HepG2 (cell line): Measurements from ENCODE around the gene PRXL2B. TPM values are rescaled to one million over a fixed set of nuclear protein-coding genes. Genes with fewer than 3 reads are reported as not detected.

ENCODE experiments used
- CENPX ChIP-seq: sonication (generic); formaldehyde crosslinking; IDR thresholded peaks from 2 replicates; pipeline ENCODE4 v1.9.0; 2021; ENCODE audit warnings: mild to moderate bottlenecking, missing genetic modification reagents, moderate library complexity
- EP300 ChIP-seq, 3 experiments: sonication (generic) in 1 of 3; formaldehyde crosslinking in 1 of 3; IDR thresholded peaks; 2 replicates each; pipeline versions ENCODE4 v1.5.1 to v1.6.1; 2011 to 2020; ENCODE audit warnings: low read depth in 2 of 3, low read length in 2 of 3, borderline replicate concordance in 1 of 3, improper control_type of control experiment in 1 of 3, mild to moderate bottlenecking in 1 of 3, missing genetic modification reagents in 1 of 3, moderate library complexity in 1 of 3
- GABPB1 ChIP-seq: IDR thresholded peaks from 2 replicates; pipeline ENCODE4 v1.6.1; 2016; ENCODE audit warnings: mild to moderate bottlenecking, missing genetic modification reagents, moderate library complexity, missing compliant biosample characterization
- GATAD1 ChIP-seq: IDR thresholded peaks from 2 replicates; pipeline ENCODE4 v1.6.1; 2016; ENCODE audit warnings: missing genetic modification reagents, missing compliant biosample characterization
- TSC22D2 ChIP-seq: sonication (generic); formaldehyde crosslinking; IDR thresholded peaks from 2 replicates; pipeline ENCODE4 v1.5.1; 2020; ENCODE audit warnings: missing genetic modification reagents, mild to moderate bottlenecking, borderline replicate concordance
- ZEB1 ChIP-seq: IDR thresholded peaks from 2 replicates; pipeline ENCODE4 v1.6.1; 2012; ENCODE audit warnings: mild to moderate bottlenecking, low read depth, inconsistent platforms; ENCODE audit not compliant: insufficient replicate concordance
- ZNF44 ChIP-seq: sonication (generic); formaldehyde crosslinking; IDR thresholded peaks from 2 replicates; pipeline ENCODE4 v1.5.1; 2020; ENCODE audit warnings: mild to moderate bottlenecking, missing genetic modification reagents
- ZNF558 ChIP-seq: sonication (generic); formaldehyde crosslinking; IDR thresholded peaks from 2 replicates; pipeline ENCODE4 v1.9.0; 2022; ENCODE audit warnings: mild to moderate bottlenecking, missing genetic modification reagents, borderline replicate concordance
- polyA plus RNA-seq, 8 experiments: library from polyadenylated mRNA; depleted of rRNA in 3 of 8; stranded (reverse) in 7 of 8; unstranded in 1 of 8; fragments of >200 nt; fragmentation: Illumina TruSeq in 4 of 8; extraction: Trizol in 4 of 8; gene quantifications; 2 replicates each; pipeline versions ENCODE4 v1.2.1 to v1.2.3, GENCODE V29; 2011 to 2016; ENCODE audit warnings: low read depth in 4 of 8, missing spikeins in 1 of 8, mixed read lengths in 1 of 8; ENCODE audit not compliant: insufficient read depth in 1 of 8
- total RNA-seq, 5 experiments: library from RNA; depleted of rRNA; stranded (reverse); fragments of >200 nt; fragmentation: Illumina TruSeq; extraction: Trizol; gene quantifications; 2 replicates each; pipeline ENCODE4 v1.2.3, GENCODE V29; 2016; ENCODE audit warnings: low read depth in 1 of 5
- TF ChIP-seq, protein P1 (sequence below): sonication (generic); formaldehyde crosslinking; conservative IDR thresholded peaks from 2 replicates; pipeline ENCODE4 v1.8.0; 2022; ENCODE audit warnings: low read depth, missing genetic modification reagents
- TF ChIP-seq, protein P2 (sequence below): sonication (generic); formaldehyde crosslinking; IDR thresholded peaks from 2 replicates; pipeline ENCODE4 v1.4.0; 2020; ENCODE audit warnings: missing genetic modification reagents
- TF ChIP-seq, protein P3 (sequence below): sonication (generic); formaldehyde crosslinking; IDR thresholded peaks from 2 replicates; pipeline ENCODE4 v1.5.0; 2020; ENCODE audit warnings: mild to moderate bottlenecking, missing genetic modification reagents, borderline replicate concordance
- TF ChIP-seq, protein P4 (sequence below): sonication (generic); formaldehyde crosslinking; IDR thresholded peaks from 2 replicates; pipeline ENCODE4 v1.4.0; 2020; ENCODE audit warnings: missing genetic modification reagents
- TF ChIP-seq, protein P5 (sequence below): sonication (generic); formaldehyde crosslinking; IDR thresholded peaks from 2 replicates; pipeline ENCODE4 v1.5.0; 2020; ENCODE audit warnings: missing genetic modification reagents, mild to moderate bottlenecking, borderline replicate concordance
- TF ChIP-seq, protein P6 (sequence below): sonication (generic); formaldehyde crosslinking; IDR thresholded peaks from 2 replicates; pipeline ENCODE4 v1.4.0; 2020; ENCODE audit warnings: missing genetic modification reagents

The PRXL2B gene
- total and polyA plus RNA-seq, 2 of the 13 experiments (the other 11 are each of a cell fraction or from before 2014, with no cell fraction given), result 16.8 to 22.1 TPM

DNA sequence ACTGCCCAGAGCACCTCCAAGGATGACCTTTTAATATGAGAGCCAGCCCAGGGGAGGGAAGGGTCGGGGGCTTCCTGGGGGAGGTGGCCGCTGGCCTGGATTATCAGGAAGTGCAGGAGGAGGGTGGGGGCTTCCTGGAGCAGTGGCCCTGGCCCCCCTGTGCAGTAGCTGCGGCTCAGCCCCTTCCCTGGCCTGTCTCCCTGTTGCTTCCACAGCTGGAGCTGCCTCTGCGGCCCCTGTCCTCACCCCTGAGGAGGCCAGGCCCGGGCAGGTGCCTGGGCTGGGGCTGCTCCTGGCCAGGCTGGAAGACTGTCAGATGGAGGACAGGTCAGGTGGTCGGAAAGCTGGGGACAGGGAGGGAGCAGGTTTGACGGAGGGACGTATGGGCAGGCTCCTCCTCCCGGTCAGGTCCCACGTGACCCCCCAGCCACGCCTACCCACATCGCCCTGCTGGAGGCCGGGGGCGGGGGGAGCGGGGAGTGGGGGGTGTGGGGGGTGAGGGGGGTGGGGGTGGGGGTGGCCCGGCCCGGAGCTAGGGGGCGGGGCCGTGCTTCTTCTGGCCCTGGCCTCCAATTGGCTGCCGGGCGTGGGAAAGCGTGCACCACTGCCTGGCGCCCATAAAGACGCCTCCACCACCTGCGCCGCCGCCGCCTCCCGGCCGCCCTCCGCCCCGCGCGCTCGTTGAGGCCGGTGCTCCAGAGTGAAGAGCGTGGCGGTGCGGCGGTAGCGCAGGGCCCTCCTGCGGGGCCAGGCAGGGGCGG lies 40.6 kb upstream of the PRXL2B start (continued):
- TF ChIP-seq, protein P1, sequence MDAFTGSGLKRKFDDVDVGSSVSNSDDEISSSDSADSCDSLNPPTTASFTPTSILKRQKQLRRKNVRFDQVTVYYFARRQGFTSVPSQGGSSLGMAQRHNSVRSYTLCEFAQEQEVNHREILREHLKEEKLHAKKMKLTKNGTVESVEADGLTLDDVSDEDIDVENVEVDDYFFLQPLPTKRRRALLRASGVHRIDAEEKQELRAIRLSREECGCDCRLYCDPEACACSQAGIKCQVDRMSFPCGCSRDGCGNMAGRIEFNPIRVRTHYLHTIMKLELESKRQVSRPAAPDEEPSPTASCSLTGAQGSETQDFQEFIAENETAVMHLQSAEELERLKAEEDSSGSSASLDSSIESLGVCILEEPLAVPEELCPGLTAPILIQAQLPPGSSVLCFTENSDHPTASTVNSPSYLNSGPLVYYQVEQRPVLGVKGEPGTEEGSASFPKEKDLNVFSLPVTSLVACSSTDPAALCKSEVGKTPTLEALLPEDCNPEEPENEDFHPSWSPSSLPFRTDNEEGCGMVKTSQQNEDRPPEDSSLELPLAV, result no peak
- no peak for TF ChIP-seq CENPX (CRISPR knock-in tag)
- TF ChIP-seq, protein P2, sequence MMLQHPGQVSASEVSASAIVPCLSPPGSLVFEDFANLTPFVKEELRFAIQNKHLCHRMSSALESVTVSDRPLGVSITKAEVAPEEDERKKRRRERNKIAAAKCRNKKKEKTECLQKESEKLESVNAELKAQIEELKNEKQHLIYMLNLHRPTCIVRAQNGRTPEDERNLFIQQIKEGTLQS (CRISPR knock-in tag), result 0 out of 2 replicates have a peak, but pooled peaks have one; percentile 10
- TF ChIP-seq, protein P3, sequence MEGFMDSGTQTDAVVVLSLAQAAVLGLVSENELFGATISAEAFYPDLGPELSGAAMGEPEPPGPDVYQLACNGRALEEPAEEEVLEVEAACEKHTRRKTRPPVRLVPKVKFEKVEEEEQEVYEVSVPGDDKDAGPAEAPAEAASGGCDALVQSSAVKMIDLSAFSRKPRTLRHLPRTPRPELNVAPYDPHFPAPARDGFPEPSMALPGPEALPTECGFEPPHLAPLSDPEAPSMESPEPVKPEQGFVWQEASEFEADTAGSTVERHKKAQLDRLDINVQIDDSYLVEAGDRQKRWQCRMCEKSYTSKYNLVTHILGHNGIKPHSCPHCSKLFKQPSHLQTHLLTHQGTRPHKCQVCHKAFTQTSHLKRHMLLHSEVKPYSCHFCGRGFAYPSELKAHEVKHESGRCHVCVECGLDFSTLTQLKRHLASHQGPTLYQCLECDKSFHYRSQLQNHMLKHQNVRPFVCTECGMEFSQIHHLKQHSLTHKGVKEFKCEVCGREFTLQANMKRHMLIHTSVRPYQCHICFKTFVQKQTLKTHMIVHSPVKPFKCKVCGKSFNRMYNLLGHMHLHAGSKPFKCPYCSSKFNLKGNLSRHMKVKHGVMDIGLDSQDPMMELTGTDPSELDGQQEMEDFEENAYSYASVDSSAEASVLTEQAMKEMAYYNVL (CRISPR knock-in tag), result no peak
- TF ChIP-seq, protein P4, sequence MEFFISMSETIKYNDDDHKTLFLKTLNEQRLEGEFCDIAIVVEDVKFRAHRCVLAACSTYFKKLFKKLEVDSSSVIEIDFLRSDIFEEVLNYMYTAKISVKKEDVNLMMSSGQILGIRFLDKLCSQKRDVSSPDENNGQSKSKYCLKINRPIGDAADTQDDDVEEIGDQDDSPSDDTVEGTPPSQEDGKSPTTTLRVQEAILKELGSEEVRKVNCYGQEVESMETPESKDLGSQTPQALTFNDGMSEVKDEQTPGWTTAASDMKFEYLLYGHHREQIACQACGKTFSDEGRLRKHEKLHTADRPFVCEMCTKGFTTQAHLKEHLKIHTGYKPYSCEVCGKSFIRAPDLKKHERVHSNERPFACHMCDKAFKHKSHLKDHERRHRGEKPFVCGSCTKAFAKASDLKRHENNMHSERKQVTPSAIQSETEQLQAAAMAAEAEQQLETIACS (CRISPR knock-in tag), result no peak
- TF ChIP-seq GATAD1 (CRISPR knock-in tag), result no peak
- TF ChIP-seq ZEB1, result peak; percentile 17
- TF ChIP-seq ZNF558 (CRISPR knock-in tag), result no peak
- no peak for TF ChIP-seq TSC22D2 (CRISPR knock-in tag)
- no peak for TF ChIP-seq ZNF44 (CRISPR knock-in tag)
- TF ChIP-seq GABPB1 (CRISPR knock-in tag), result peak; percentile 53; the same call in 1 of the 2 replicates
- TF ChIP-seq, protein P5, sequence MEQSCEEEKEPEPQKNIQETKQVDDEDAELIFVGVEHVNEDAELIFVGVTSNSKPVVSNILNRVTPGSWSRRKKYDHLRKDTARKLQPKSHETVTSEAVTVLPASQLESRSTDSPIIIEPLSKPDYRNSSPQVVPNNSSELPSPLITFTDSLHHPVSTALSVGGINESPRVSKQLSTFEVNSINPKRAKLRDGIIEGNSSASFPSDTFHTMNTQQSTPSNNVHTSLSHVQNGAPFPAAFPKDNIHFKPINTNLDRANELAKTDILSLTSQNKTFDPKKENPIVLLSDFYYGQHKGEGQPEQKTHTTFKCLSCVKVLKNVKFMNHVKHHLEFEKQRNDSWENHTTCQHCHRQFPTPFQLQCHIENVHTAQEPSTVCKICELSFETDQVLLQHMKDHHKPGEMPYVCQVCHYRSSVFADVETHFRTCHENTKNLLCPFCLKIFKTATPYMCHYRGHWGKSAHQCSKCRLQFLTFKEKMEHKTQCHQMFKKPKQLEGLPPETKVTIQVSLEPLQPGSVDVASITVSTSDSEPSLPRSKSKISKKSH (CRISPR knock-in tag), result no peak
- no peak for TF ChIP-seq EP300 (IDR thresholded peaks at IDR 0.05; ENCODE audit: low read depth in 2 of 2, low read length in 2 of 2)
- TF ChIP-seq EP300 (CRISPR knock-in tag; IDR thresholded peaks at IDR 0.05; ENCODE audit: borderline replicate concordance), result no peak
- TF ChIP-seq, protein P6, sequence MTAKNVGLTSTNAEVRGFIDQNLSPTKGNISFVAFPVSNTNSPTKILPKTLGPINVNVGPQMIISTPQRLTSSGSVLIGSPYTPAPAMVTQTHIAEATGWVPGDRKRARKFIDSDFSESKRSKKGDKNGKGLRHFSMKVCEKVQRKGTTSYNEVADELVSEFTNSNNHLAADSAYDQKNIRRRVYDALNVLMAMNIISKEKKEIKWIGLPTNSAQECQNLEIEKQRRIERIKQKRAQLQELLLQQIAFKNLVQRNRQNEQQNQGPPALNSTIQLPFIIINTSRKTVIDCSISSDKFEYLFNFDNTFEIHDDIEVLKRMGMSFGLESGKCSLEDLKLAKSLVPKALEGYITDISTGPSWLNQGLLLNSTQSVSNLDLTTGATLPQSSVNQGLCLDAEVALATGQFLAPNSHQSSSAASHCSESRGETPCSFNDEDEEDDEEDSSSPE (CRISPR knock-in tag), result peak; percentile 59
